ENCODE data around the gene EIF3I. TPM values are rescaled to one million over a fixed set of nuclear protein-coding genes. Genes with fewer than 3 reads are reported as not detected.

Gene EIF3I
- total RNA-seq, 6 experiments from 2014 or later = 279 to 313 (median 285) TPM

- Mint-ChIP-seq H3K4me3 (peak overlapping the region; percentile 28; the same call in 1 of the 2 replicates), H3K27me3 (ENCODE audit: insufficient read depth) (no peaks in the 10 kb centered on the region; the same call in 1 of the 2 replicates), H3K4me1 (ENCODE audit: low read depth) (peaks cover 40% of the 10 kb centered on the region), H3K9me3 (no peaks in the 10 kb centered on the region), H3K36me3 (ENCODE audit: low read depth) (peaks cover 50% of the 10 kb centered on the region), H3K27ac (peak overlapping the region; percentile 57)
- no peak for DNase-seq
- TF ChIP-seq CTCF (IDR thresholded peaks at IDR 0.05) = no peak
These were observed 36.1 kb upstream of the EIF3I start for GRCh38 chr1:32186077-32186476.

- Mint-ChIP-seq H3K4me1 (ENCODE audit: low read depth) (peaks cover 38% of the 10 kb centered on the region), H3K4me3 (peak overlapping the region; percentile 28; the same call in 1 of the 2 replicates), H3K27me3 (ENCODE audit: insufficient read depth) (no peaks in the 10 kb centered on the region; the same call in 1 of the 2 replicates), H3K27ac (peak overlapping the region; percentile 57), H3K36me3 (ENCODE audit: low read depth) (peaks cover 48% of the 10 kb centered on the region), H3K9me3 (no peaks in the 10 kb centered on the region)
- TF ChIP-seq CTCF (IDR thresholded peaks at IDR 0.05) = no peak
- DNase-seq = no peak
These were observed 35.7 kb upstream of the EIF3I start for GRCh38 chr1:32186491-32186890.

- no peak for TF ChIP-seq CTCF (IDR thresholded peaks at IDR 0.05)
- Mint-ChIP-seq H3K27me3 (ENCODE audit: insufficient read depth) (no peaks in the 10 kb centered on the region; the same call in 1 of the 2 replicates), H3K4me3 (no peak overlapping the region), H3K9me3 (no peaks in the 10 kb centered on the region), H3K4me1 (ENCODE audit: low read depth) (peaks cover 34% of the 10 kb centered on the region), H3K27ac (no peak overlapping the region), H3K36me3 (ENCODE audit: low read depth) (peaks cover 52% of the 10 kb centered on the region)
- no peak for DNase-seq
These were observed 34.4 kb upstream of the EIF3I start for GRCh38 chr1:32187850-32188249.

GRCh38 chr1:32192220-32192948, 29.8 kb upstream of the EIF3I start:
- H3K27me3 Mint-ChIP-seq (ENCODE audit: insufficient read depth) = peaks cover 12% of the 10 kb centered on the region
- H3K4me1 Mint-ChIP-seq (ENCODE audit: low read depth) = peaks cover 25% of the 10 kb centered on the region
- no peak for DNase-seq
- peak overlapping the region; percentile 32; the same call in 1 of the 2 replicates for H3K27ac Mint-ChIP-seq
- H3K4me3 Mint-ChIP-seq = no peak overlapping the region
- H3K9me3 Mint-ChIP-seq = no peaks in the 10 kb centered on the region
- peaks cover 54% of the 10 kb centered on the region for H3K36me3 Mint-ChIP-seq (ENCODE audit: low read depth)
- TF ChIP-seq CTCF (IDR thresholded peaks at IDR 0.05) = no peak

GRCh38 chr1:32194984-32195383, 27.2 kb upstream of the EIF3I start:
- TF ChIP-seq CTCF (IDR thresholded peaks at IDR 0.05) = no peak
- peaks cover 12% of the 10 kb centered on the region for H3K27me3 Mint-ChIP-seq (ENCODE audit: insufficient read depth)
- H3K9me3 Mint-ChIP-seq = no peaks in the 10 kb centered on the region
- peaks cover 47% of the 10 kb centered on the region for H3K4me1 Mint-ChIP-seq (ENCODE audit: low read depth)
- H3K27ac Mint-ChIP-seq = no peak overlapping the region; the same call in 1 of the 2 replicates
- no peak for DNase-seq
- peaks cover 46% of the 10 kb centered on the region for H3K36me3 Mint-ChIP-seq (ENCODE audit: low read depth)
- no peak overlapping the region for H3K4me3 Mint-ChIP-seq
